Measurements from ENCODE around the gene YBX1. TPM values are rescaled to one million over a fixed set of nuclear protein-coding genes. Genes with fewer than 3 reads are reported as not detected.
"Not testable (repeated sequence)": the region's sequence is repeated elsewhere in the genome, so short reads cannot be mapped to it uniquely, and the experiment has no call there.

YBX1 gene
- total RNA-seq (2014; rRNA removed; shearing (Covaris generic)): 1,356 and 1,447 TPM in 2 replicates

DNA sequence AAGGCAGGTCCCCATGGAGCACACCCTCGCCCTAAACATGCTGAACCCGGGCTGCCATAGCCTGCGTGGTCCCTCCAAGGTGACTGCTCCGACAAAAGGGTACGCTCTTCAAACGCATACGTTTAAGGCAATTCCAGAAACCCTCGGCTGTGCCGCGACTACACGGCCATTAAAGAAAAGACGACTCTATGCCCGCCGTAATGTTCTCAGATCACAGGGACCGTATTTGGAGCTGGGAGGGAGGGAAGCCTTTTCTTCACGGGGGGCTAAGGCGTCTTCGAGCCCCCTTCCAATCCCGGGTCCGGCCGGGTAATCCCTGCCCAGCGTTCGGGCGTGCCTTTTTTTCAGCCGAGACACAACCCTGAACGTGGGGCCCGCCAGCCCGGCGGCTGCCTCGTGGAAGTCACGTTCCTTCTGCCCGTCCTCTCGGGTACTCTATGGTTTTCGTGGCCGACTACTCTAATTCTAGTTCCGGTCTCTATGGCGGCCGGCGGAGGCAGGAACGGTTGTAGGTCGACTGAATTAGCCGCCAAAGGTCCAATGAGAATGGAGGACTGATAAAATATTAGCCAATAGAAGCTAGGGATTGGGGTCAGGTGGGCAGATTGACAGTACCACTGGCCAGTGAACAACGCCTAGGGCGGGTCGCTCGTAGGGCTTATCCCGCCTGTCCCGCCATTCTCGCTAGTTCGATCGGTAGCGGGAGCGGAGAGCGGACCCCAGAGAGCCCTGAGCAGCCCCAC, at the start of gene YBX1:
TSS of gene YBX1 (plus strand) at position 678 of the 743 bp plus-strand sequence. CDS start 148 bp downstream, outside the sequence.
- DNase-seq (ENCODE audit: low spot score): peak; percentile 99

DNA sequence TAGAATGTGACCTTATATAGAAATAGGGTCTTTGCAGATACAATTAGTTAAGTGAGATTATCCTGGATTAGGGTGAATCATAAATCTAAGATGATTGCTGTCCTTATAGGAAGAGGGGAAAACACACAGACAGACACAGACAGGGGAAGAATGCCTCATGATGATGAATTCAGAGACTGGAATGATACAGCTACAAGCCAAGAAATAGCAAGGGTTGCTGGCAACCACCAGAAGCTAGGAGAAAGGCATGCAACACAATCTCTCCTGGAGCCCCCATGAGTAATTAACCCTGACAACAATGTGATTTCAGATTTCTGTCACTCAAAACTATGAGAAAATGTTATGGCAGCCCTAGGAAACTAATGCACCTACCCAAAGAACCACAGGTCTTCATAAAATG, 43.1 kb upstream of the YBX1 start:
- no peak for DNase-seq (ENCODE audit: low spot score)

DNA sequence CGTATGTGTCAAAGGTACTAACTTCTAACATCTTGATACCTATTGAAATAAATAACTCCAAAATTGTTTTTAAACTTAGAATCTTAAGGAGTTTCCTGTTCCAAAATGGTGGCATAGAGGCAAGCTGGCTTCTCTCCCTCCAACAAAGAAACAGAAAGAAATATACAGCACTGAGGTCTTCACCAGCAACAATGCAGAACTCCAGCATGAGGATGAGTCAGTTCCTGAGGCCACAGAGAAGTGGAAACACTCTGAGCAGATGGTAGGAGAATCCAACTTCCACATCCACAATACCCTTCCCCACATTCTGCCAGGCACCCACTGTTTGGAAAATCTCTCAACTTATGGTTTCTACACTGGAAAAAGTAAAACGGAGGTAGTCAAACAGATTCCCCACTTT, 36.2 kb upstream of the YBX1 start:
- DNase-seq (ENCODE audit: low spot score): no peak

DNA sequence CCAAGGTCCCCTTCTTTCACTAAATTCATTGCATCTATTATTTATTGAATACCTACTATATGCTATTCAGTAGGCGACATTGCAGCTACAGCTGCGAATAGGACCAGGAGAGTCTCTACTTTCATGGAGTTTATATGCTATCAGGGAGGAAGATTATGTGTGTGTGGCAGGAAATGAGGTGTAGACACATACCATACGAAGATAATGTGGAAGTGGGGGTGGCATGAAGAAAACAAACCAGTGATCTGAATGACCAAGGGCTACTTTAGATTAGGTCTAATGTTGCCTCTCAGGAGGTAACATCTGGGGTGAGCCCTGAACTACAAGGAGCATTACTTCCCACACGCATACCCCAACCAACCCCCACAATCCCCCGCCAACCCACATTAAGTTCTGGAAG, 25.0 kb upstream of the YBX1 start:
- DNase-seq (ENCODE audit: low spot score): no peak

DNA sequence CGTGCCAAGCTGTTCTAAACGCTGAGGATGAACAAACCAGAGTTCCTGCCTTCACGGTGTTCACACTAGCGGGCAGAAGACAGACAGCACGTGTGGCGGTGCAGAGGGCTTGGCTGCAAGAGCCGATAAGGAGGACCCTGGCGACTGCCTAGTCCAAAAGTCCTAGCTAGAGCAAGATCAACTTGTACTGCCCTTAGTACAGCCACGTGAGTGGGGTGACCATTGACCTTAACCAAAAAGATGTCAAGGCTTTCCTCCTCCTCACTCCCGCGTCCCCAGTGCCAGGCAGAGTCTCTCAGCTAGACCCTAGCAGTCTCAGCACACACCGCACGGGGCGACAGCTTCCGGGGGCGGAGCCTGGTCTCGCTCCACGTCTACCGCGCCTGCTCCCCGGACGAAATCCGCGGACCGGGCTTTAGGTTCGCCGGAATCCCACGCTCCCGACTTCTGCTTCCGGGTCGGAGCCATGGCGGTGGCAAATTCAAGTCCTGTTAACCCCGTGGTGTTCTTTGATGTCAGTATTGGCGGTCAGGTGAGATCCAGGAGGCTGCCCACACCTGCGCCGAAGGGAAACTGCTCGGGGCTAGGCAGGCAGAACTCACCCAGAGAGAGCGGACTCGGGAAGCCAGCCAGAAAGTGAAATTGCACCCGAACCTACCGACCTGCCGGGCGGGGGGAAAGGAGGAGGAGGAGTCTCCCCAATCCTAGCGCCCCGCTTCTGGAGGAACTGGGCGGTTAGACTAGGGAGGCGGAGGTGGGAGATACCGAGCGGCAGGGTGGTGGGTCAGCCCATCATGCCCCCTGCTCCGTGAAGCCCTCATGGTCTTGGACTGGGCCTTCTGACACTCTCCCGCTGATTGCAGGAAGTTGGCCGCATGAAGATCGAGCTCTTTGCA, 24.0 kb upstream of the YBX1 start, which contains the start of gene PPIH:
TSS of gene PPIH (plus strand) at position 443 of the 896 bp plus-strand sequence. CDS start at position 467, 24 bp downstream.
- peak; percentile 94 for DNase-seq (ENCODE audit: low spot score)

DNA sequence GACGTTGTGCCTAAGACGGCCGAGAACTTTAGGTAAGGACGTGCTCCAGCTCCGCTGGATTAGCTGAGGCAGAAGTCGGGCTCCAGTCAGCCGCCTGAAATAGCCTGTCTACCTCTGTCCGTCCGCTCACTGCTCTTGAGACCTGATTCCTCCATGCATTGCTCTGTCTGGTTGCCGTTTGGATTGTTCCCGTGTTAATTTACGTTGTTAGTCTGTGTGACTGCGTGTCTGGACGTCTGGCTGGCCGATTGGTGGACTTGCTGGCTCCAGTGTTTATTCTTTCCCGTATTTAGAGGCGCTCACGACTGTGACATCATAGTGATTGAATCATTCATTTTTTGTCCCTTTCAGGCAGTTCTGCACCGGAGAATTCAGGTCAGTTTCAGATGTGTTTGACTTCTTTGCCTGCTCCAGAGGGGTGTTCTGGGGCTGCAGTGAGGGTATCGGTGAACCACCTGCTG, 23.3 kb upstream of the YBX1 start:
- no peak for DNase-seq (ENCODE audit: low spot score)

DNA sequence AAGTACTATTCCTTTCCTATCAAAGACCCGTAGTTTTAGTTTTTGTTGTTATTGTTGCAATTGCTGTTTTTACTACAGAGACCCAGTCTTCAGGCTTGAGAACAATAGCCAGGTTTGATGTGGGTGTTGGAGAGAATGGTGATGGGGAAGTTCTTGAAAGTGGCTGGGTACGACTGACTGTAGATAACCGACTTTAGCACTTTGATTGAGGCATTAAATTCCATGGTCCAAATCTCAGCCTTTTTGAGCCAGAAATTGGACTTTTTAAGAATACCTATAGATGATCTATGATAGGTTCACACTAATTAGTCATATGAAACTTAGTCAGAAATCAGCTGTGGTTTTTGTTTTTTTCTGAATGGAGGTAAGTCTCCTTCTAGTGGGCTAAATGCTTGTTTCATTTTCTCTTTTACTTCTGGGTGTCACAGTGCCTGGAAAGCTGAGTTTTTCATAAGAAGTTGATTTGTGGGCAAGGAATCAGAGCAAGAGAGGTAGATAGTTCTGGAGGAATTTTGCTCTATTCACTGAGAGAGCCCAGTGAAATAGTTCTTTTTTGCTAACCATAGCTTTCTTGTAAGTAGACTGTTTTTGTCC, 21.2 kb upstream of the YBX1 start:
- no peak for DNase-seq (ENCODE audit: low spot score)

DNA sequence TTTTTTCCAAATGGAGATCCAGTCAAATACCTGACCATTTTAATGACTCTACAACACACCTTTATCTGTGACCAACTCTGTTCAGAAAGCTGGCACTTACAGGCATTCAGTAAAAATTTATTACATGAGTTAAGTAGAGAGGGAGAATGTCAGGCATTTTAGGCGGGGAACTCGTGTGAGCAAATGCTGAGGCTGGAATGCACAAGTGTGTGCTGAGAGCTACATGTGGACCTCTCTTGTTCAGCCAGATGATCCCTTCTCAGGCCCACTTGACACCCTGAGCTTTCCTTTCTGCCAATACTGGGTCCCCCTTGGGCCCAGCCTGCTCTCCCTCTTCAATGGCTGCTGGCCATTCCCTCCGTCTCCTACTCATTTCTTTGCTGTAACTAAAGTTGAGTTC, 12.3 kb upstream of the YBX1 start:
- no peak for DNase-seq (ENCODE audit: low spot score)

DNA sequence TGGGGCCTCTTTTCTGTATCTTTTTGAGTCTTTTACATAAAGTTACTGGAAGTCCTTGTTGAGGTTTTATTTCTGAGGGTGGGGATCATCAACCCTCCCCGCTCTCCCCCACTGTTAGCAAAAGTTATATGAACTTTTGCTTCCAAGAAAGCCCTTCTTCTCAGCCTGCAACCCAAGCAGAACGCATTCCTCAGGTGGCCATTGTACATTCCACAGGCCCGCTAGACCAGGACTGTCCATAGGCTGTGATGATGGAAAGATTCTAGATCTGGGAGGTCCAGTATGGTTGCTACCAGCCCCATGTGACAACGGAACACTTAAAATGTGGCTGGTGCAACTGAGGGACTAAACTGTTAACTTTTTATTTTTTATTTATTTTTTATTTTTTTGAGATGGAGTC, 11.8 kb upstream of the YBX1 start:
- no peak for DNase-seq (ENCODE audit: low spot score)

DNA sequence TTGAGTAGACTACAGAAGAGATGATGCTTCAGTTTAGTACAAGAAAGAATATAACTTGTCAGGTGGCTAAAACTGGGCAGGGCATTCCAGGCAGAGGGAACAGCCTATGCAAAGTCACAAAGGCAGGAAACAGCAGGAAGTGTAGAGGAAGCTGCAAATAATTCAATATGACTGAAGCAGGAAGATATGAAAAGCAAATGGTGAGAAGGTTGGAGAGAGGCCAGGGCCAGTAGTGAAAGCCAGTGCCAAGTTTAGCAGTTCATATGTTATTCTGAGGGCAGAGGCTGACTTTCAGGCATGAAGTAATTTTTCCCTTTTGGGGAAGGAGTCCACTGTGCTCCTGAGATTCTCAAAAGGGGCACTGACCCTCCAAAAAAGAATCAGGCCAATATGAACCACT, 8.0 kb upstream of the YBX1 start:
- DNase-seq (ENCODE audit: low spot score): no peak

DNA sequence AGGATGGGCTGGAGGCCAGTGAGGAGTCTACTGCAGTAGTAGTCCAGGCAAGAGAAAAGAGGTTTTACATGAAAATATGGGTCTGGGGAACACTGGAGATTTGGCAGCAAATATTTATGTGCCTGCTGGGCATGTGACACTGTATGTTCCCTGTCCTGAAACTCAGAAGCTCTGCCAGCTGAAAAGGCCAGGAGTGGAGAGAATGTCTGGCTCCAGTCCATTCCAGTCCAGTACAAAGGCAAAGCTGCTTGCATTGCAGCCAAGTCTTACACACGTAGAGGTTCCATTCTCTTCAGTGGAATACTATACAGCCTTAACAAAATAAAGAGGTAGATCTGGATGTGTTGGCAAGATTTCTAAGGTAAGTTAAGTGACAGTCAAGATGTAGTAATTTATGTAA, 7.5 kb upstream of the YBX1 start:
- DNase-seq (ENCODE audit: low spot score): no peak

DNA sequence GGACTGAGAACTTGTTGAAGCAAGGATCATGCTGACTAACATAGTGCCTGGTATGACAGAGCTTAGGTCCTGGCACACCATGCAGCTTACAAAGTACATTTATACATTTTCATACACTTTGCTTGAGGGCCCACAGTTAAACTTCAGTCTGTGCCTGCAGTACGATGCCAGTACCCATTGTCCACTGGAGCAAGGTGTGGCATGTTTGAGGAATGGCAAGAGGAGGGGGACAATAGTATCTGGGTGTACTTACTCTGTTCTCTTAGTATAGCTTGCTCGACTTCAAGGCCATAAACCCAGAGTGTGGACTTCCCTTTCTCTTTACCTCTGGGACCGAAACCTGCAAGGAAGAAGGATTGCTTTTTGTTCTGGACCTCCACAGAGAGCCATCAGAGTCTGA, 6.8 kb upstream of the YBX1 start:
- no peak for DNase-seq (ENCODE audit: low spot score)

DNA sequence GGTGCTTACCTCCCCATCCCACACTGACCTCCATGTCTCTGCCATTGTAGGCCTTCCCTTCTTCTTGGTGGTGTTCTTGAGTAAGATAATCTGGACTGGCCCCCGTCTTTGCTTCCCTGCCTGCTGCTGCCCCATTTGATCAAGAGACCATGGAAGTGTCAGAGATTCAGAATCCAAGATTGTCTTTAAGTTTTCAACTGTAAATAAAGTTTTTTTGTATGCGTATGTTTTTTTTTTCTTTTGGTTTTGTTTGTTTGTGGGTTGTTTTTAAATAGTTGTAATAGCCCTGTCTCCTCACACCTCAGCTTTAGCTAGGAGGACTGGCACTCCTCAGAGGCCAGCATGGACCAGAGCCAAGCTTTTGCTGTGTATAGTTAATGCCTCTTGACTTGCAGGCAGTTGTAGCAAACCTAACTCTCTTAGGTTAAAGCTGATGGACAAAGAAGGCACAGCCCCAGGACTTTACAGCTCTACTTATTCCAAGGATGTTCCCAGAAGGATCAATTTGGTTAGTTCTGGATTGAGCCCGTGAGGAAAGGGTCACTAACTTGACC, 5.6 kb upstream of the YBX1 start:
- no peak for DNase-seq (ENCODE audit: low spot score)

DNA sequence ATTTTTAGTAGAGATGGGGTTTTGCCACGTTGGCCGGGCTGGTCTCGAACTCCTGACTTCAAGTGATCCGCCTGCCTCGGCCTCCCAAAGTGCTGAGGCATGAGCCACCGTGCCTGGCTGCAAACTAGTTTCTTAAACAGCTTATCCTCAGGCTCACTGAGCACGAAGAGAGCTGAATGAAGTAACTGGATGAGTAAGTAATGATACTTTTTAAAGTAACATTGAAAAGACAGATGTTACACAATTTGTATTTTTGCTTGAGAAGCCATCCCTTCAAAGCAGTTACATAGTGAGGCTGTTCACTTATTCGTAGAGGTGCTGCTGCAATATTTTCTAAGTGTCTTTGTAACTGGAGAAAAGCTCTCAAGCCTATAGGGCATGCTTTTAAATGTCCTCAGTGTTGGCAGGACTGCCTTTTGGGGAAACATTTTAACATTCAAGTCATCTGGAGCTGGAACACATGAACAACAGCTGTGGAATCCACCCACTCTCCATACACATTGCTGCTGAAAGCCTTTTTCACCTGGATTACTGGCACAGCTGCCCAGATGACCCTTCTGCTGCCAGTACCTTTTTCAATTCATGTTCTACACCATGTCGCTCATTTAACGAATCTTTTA, 2.7 kb upstream of the YBX1 start:
- no peak for DNase-seq (ENCODE audit: low spot score)

DNA sequence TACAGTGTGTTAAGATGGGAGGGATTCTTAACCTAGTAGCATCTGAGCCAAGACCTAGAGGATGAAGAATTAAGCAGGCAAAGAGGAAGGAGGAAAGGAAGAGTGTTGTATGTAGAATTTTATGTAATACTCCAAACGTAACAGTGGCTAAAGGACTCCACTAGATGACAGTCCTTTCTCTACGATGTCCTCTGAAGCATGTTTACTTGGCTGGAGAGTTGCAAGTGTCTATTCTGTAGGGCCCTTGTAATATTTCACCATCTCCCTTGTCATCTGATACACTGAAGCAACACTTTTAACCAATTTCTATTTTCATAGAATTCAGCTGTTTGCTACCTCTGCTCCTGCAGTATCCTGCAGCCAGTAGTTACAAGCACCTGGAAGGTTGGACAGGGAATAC, 2.2 kb upstream of the YBX1 start:
- DNase-seq (ENCODE audit: low spot score): no peak

DNA sequence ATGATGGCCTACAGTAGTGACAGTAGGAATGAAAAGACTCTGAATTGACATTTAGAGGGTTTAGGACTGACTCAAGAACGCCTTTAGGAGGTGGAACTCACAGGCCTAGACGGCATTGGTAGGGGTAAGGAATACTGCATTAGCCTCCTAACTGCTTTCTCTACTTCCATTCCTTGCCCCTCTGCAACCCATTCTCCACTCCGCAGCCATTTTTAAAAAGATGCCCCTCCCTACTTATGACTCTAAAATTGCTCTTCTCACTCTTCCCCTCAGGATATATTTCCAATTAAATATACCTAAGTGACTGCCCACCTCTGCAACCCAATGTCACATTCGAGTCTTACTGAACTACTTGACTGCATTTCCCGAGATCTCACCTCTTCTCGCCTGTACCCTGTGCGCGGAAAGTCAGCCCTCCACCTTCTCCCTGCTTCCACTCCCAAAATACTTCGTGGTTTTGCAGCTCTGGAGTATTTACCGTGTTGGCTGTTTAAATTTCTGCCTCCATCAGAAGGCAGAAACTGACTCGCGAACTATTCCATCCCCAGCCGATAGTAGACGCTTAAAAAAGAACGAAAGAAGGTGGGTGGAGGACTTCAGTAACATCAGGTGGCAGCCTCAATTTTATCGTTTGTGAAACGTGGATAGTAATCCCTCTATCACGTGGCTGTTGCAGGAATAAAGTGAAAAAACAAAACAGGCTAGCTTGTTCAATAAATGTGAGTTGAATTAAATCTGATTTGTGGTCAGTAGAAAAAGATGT, 1.1 kb upstream of the YBX1 start:
- no peak for DNase-seq (ENCODE audit: low spot score)

DNA sequence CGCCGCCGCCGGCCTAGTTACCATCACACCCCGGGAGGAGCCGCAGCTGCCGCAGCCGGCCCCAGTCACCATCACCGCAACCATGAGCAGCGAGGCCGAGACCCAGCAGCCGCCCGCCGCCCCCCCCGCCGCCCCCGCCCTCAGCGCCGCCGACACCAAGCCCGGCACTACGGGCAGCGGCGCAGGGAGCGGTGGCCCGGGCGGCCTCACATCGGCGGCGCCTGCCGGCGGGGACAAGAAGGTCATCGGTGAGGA, 193 bp downstream of the YBX1 start:
- not testable (repeated sequence) for DNase-seq (ENCODE audit: low spot score)

DNA sequence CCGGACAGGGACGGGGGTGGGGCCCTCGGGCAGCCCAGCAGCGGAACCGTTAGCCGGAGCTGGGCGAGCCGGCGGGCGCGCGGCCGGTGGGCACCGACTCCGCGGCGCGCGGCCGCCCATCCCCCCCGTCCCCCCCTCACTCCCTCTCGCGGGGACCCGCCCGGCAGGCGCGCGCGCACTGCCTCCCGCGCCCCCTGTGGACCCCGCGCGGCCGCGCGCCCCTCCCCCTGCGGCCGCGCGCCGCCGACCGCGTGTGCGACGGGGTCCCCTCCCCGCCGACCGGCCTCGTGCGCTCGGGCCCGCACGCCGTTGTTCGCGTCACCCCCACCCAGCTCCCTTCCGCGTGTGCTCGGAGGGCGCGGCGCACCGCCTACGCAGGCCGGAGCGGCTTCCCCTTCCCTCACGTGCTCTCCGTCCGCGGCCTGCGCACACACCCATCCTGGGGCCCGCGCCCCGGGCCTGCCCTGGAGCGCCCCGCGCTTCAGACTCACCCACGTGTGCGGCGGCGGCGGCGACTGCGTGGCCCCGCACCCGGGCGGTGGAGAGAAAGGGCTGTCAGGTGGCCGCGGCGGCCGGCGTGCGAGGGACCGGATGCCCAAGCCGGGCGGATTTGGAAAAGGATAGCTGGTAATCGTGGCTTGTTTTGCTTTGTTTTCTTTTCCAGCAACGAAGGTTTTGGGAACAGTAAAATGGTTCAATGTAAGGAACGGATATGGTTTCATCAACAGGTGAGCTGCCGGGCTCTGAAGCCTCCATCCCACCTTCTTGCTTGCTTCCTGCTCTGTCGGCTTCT, 717 bp downstream of the YBX1 start:
- DNase-seq (ENCODE audit: low spot score): peak; percentile 69

DNA sequence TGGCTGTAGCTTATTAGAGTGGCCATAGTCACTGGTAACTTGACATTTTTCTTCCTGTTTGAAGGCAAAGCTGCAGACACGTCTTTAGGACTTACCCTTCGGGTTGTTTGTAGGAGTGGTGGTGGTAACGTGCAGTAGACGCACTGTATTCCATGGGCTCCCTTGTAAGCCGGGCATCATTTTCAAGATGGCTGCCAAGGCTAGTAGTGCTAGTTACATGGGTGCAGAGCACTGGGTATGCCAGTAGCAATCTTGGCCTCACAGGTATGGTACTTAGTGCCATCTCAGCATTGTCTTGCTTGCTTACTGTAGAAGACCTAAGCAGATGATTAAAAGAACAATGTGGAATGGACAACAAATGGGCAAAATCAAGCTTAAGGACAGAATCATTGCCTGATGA, 1.9 kb downstream of the YBX1 start:
- peak; percentile 16 for DNase-seq (ENCODE audit: low spot score)

DNA sequence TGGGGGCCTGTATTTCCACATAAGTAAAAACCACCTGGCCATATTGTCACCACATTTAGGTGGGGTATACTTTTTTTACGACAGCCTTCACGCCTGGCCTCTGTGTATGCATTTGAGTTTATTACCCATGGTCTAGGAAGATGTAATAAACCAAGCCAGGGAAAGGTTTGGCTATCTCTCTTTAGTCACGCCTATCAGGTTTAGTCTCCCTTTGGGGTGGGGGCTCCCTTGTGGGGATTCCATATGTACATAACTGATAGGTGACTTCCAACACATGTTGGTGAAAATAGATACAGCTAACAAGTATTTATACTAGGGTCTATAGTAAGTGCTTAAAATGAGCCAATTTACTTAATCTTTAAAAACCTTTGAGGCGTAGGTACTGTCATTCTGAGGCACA, 4.2 kb downstream of the YBX1 start:
- no peak for DNase-seq (ENCODE audit: low spot score)

Data from H4 (cell line).